HG02610 (cell line): ENCODE data around the gene SGCA.

Experiments
- ATAC-seq: cut with Tn5 transposase; IDR thresholded peaks from one replicate; pipeline ENCODE4 v1.9.1; 2021; ENCODE audit warnings: mild to moderate bottlenecking, moderate library complexity; ENCODE audit not compliant: unreplicated experiment

SGCA gene

GRCh38 chr17:50165867-50166517 is at the start of gene SGCA:
Gene SGCA, plus strand, starts transcription at chr17:50166005. Its CDS starts 36 bp downstream, at chr17:50166041.
- ATAC-seq: no peak

GRCh38 chr17:50117202-50118051 is 48.4 kb upstream of the SGCA start:
- no peak for ATAC-seq

GRCh38 chr17:50118076-50118827 is 47.6 kb upstream of the SGCA start:
- no peak for ATAC-seq

GRCh38 chr17:50118828-50119218 is 47.0 kb upstream of the SGCA start:
- no peak for ATAC-seq

- ATAC-seq: no peak
Measured at GRCh38 chr17:50120475-50121253, 45.1 kb upstream of the SGCA start.

- no peak for ATAC-seq
Measured at GRCh38 chr17:50122945-50123344, 42.9 kb upstream of the SGCA start.

GRCh38 chr17:50123649-50124349 is 42.0 kb upstream of the SGCA start:
- no peak for ATAC-seq

GRCh38 chr17:50125420-50125997 is 40.3 kb upstream of the SGCA start:
- no peak for ATAC-seq

GRCh38 chr17:50127697-50128361 is 38.0 kb upstream of the SGCA start:
- no peak for ATAC-seq

GRCh38 chr17:50128441-50129352 is 37.1 kb upstream of the SGCA start:
- ATAC-seq: no peak

- ATAC-seq: no peak
Measured at GRCh38 chr17:50129353-50129727, 36.5 kb upstream of the SGCA start.

- peak; percentile 37 for ATAC-seq
Measured at GRCh38 chr17:50129728-50130558, 35.9 kb upstream of the SGCA start, which contains the start of gene SAMD14. Gene SAMD14, minus strand, starts transcription at chr17:50130160. Its CDS starts 5,201 bp downstream, at chr17:50124959.

- ATAC-seq: no peak
Measured at GRCh38 chr17:50130559-50131305, 35.1 kb upstream of the SGCA start.

GRCh38 chr17:50132104-50132794 is 33.6 kb upstream of the SGCA start:
- ATAC-seq: no peak

GRCh38 chr17:50133028-50133768 is 32.6 kb upstream of the SGCA start:
- no peak for ATAC-seq
